ENCODE measurements around the gene MUL1. TPM values are rescaled to one million over a fixed set of nuclear protein-coding genes. Genes with fewer than 3 reads are reported as not detected.

Gene MUL1
- total and polyA plus RNA-seq, 9 of the 15 experiments (the other 6 are each of a cell fraction or from before 2014, with no cell fraction given), result 10.4 to 32.9 (median 19.3) TPM

DNA sequence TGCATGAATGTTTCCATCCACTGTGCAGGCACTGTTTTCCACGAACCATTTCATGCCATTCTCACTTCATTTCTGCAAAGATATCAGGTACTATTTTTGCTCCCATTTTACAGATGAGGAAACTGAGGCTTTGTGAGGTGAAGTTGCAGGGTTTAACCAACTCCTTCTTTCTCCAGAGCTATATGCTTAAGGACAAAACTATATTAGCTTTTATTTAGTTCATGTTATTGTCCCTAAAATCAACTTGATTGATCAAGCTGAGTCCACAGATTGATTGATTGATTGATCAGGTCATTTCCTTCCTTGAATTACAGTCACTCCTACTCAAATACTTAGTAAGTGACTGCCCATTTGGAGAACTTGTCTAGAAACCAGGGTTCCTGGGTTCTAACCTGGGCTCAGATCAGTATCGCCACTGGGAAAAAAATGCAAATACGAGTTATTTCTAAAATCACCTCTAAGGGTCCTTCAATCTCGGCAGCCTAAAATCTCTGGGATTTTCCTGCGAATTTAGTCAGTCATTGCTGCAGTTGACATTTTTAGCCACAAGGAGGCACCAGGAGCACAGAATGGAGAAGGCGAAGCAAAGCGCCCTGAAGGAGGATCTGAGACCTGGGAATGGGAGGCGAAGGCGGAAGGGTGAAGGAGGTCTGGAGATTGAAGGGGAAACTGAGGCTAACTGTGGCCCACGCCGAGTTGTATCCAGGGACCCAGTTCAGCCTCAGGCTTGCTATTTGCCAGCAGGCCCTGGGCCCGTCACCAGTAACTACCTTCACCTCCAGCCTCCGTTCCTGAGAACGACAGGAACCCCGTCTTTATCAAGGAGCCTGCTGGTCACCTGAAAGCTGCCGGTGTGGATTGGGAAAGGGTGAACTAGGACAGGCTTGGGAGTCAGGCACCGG is 14.3 kb upstream of the MUL1 start (continued):
- TF ChIP-seq, protein P1, sequence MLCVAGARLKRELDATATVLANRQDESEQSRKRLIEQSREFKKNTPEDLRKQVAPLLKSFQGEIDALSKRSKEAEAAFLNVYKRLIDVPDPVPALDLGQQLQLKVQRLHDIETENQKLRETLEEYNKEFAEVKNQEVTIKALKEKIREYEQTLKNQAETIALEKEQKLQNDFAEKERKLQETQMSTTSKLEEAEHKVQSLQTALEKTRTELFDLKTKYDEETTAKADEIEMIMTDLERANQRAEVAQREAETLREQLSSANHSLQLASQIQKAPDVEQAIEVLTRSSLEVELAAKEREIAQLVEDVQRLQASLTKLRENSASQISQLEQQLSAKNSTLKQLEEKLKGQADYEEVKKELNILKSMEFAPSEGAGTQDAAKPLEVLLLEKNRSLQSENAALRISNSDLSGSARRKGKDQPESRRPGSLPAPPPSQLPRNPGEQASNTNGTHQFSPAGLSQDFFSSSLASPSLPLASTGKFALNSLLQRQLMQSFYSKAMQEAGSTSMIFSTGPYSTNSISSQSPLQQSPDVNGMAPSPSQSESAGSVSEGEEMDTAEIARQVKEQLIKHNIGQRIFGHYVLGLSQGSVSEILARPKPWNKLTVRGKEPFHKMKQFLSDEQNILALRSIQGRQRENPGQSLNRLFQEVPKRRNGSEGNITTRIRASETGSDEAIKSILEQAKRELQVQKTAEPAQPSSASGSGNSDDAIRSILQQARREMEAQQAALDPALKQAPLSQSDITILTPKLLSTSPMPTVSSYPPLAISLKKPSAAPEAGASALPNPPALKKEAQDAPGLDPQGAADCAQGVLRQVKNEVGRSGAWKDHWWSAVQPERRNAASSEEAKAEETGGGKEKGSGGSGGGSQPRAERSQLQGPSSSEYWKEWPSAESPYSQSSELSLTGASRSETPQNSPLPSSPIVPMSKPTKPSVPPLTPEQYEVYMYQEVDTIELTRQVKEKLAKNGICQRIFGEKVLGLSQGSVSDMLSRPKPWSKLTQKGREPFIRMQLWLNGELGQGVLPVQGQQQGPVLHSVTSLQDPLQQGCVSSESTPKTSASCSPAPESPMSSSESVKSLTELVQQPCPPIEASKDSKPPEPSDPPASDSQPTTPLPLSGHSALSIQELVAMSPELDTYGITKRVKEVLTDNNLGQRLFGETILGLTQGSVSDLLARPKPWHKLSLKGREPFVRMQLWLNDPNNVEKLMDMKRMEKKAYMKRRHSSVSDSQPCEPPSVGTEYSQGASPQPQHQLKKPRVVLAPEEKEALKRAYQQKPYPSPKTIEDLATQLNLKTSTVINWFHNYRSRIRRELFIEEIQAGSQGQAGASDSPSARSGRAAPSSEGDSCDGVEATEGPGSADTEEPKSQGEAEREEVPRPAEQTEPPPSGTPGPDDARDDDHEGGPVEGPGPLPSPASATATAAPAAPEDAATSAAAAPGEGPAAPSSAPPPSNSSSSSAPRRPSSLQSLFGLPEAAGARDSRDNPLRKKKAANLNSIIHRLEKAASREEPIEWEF (CRISPR knock-in tag; IDR thresholded peaks at IDR 0.05), result peak; percentile 88; the same call in 1 of the 2 replicates
- no peak for TF ChIP-seq SRSF9 (IDR thresholded peaks at IDR 0.05; ENCODE audit: borderline replicate concordance, low read depth, low read length)
- TF ChIP-seq, protein P2, sequence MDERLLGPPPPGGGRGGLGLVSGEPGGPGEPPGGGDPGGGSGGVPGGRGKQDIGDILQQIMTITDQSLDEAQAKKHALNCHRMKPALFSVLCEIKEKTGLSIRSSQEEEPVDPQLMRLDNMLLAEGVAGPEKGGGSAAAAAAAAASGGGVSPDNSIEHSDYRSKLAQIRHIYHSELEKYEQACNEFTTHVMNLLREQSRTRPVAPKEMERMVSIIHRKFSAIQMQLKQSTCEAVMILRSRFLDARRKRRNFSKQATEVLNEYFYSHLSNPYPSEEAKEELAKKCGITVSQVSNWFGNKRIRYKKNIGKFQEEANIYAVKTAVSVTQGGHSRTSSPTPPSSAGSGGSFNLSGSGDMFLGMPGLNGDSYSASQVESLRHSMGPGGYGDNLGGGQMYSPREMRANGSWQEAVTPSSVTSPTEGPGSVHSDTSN (CRISPR knock-in tag; IDR thresholded peaks at IDR 0.05; ENCODE audit: low read depth), result no peak
- TF ChIP-seq, protein P2 (tag; conservative IDR thresholded peaks at IDR 0.05; ENCODE audit: low read depth), result peak; percentile 32; the same call in 1 of the 2 replicates
- peak; percentile 25; the same call in 1 of the 2 replicates for TF ChIP-seq TEAD4 (IDR thresholded peaks at IDR 0.05; ENCODE audit: low read length)
- TF ChIP-seq TEAD4 (CRISPR knock-in tag; IDR thresholded peaks at IDR 0.05; ENCODE audit: borderline replicate concordance), result no peak
- TF ChIP-seq, protein P3, sequence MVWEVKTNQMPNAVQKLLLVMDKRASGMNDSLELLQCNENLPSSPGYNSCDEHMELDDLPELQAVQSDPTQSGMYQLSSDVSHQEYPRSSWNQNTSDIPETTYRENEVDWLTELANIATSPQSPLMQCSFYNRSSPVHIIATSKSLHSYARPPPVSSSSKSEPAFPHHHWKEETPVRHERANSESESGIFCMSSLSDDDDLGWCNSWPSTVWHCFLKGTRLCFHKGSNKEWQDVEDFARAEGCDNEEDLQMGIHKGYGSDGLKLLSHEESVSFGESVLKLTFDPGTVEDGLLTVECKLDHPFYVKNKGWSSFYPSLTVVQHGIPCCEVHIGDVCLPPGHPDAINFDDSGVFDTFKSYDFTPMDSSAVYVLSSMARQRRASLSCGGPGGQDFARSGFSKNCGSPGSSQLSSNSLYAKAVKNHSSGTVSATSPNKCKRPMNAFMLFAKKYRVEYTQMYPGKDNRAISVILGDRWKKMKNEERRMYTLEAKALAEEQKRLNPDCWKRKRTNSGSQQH (CRISPR knock-in tag; IDR thresholded peaks at IDR 0.05), result no peak
- TF ChIP-seq TFAM (CRISPR knock-in tag; conservative IDR thresholded peaks at IDR 0.05), result no peak
- 0 out of 3 replicates have a peak, but pooled peaks of 1 of the 2 experiments have one; percentile 3 for TF ChIP-seq CBX3 (IDR thresholded peaks at IDR 0.05; ENCODE audit: borderline replicate concordance in 1 of 2, low read length in 2 of 2)
- no peak for TF ChIP-seq ZNF444 (CRISPR knock-in tag; IDR thresholded peaks at IDR 0.05)
- TF ChIP-seq, protein P4, sequence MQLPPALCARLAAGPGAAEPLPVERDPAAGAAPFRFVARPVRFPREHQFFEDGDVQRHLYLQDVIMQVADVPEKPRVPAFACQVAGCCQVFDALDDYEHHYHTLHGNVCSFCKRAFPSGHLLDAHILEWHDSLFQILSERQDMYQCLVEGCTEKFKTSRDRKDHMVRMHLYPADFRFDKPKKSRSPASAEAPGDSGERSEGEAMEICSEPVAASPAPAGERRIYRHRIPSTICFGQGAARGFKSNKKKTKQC (CRISPR knock-in tag; IDR thresholded peaks at IDR 0.05), result peak; percentile 53; the same call in 1 of the 2 replicates
- TF ChIP-seq, protein P5, sequence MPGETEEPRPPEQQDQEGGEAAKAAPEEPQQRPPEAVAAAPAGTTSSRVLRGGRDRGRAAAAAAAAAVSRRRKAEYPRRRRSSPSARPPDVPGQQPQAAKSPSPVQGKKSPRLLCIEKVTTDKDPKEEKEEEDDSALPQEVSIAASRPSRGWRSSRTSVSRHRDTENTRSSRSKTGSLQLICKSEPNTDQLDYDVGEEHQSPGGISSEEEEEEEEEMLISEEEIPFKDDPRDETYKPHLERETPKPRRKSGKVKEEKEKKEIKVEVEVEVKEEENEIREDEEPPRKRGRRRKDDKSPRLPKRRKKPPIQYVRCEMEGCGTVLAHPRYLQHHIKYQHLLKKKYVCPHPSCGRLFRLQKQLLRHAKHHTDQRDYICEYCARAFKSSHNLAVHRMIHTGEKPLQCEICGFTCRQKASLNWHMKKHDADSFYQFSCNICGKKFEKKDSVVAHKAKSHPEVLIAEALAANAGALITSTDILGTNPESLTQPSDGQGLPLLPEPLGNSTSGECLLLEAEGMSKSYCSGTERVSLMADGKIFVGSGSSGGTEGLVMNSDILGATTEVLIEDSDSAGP (CRISPR knock-in tag; IDR thresholded peaks at IDR 0.05), result no peak
- TF ChIP-seq MTF1 (CRISPR knock-in tag; IDR thresholded peaks at IDR 0.05; ENCODE audit: borderline replicate concordance), result no peak
